Fibroblast of the aortic adventitia (primary cell): ENCODE data around the gene ZSWIM3. TPM values are rescaled to one million over a fixed set of nuclear protein-coding genes. Genes with fewer than 3 reads are reported as not detected.
"Not testable (repeated sequence)": the region's sequence is repeated elsewhere in the genome, so short reads cannot be mapped to it uniquely, and the experiment has no call there.

ENCODE experiments used
- DNase-seq: peaks from one replicate; pipeline ENCODE4 v3.0.0-alpha.2; 2010; ENCODE audit warnings: low read depth
- H3K4me3 ChIP-seq: 2 replicates; pipeline ENCODE4 v1.5.1; 2011; ENCODE audit warnings: low read depth, mild to moderate bottlenecking, control low read depth, low read length, moderate library complexity
- CTCF ChIP-seq: IDR thresholded peaks from 2 replicates; pipeline ENCODE4 v1.5.1; 2011; ENCODE audit warnings: mild to moderate bottlenecking, low read length, control low read depth, inconsistent platforms; ENCODE audit not compliant: insufficient read depth
- total RNA-seq: library from RNA; depleted of rRNA; stranded (reverse); fragments of >200 nt; gene quantifications from 2 replicates; pipeline ENCODE4 v1.2.3, GENCODE V29; 2012; ENCODE audit warnings: low replicate concordance

The ZSWIM3 gene
- total RNA-seq, 1 donor = 4.3 TPM

DNA sequence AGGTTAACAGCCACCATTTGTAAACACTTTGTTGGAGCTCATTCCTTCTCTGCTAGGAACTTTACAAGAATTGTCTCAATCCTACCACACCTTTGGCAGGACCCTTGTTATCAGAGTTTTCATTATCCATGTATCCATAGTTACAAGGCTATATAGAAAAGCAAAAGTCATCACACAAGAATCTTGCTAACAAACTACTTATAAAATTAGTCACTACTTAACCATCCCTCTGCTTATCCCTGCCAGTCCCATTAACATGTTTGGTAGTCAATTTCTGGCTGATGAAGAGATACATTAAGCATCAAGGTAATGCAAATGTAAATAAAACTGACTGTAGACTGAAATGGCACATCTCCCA lies 10.4 kb downstream of the ZSWIM3 start:
- H3K4me3 ChIP-seq = no peak overlapping the region
- no peak for TF ChIP-seq CTCF
- DNase-seq = peak; percentile 72

- DNase-seq = no peak
- no peak overlapping the region for H3K4me3 ChIP-seq
- TF ChIP-seq CTCF = no peak
These were observed 15.2 kb downstream of the ZSWIM3 start for GRCh38 chr20:45872626-45873025.

- no peak for TF ChIP-seq CTCF
- no peak for DNase-seq
- no peak overlapping the region for H3K4me3 ChIP-seq
These were observed 16.1 kb downstream of the ZSWIM3 start for GRCh38 chr20:45873409-45874103.

DNA sequence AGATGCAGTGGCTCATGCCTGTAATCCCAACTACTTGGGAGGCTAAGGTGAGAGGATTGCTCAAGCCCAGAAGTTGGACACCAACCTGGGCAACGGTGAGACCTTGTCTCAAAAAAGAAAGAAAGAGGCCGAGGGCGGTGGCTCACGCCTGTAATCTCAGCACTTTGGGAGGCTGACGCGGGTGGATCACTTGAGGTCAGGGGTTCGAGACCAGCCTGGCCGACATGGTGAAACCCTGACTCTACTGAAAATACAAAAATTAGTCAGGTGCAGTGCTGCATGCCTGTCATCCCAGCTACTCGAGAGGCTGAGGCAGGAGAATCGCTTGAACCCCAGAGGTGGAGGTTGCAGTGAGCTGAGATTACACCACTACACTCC lies 16.7 kb downstream of the ZSWIM3 start:
- not testable (repeated sequence) for DNase-seq, H3K4me3 ChIP-seq

DNA sequence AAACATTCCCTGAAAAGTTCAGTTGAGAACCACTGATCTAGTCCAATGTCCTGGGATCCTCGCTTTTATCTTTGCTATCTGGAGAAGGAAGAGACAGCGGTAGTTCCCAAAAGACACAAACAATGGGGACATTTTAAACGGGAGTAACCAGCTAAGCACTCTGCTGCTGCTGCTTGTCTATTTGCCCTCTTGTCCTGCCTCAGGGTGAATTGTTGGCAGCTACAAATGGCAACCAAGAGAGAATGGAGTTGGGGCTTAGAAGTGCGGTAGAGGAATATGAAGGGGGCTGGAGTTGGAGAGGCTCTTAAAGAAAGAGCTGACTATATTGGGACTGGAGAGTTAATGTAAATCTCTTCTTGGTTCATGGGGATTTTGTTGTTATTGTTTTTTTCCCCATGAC lies 17.2 kb downstream of the ZSWIM3 start:
- no peak for DNase-seq
- H3K4me3 ChIP-seq = no peak overlapping the region
- TF ChIP-seq CTCF = no peak

DNA sequence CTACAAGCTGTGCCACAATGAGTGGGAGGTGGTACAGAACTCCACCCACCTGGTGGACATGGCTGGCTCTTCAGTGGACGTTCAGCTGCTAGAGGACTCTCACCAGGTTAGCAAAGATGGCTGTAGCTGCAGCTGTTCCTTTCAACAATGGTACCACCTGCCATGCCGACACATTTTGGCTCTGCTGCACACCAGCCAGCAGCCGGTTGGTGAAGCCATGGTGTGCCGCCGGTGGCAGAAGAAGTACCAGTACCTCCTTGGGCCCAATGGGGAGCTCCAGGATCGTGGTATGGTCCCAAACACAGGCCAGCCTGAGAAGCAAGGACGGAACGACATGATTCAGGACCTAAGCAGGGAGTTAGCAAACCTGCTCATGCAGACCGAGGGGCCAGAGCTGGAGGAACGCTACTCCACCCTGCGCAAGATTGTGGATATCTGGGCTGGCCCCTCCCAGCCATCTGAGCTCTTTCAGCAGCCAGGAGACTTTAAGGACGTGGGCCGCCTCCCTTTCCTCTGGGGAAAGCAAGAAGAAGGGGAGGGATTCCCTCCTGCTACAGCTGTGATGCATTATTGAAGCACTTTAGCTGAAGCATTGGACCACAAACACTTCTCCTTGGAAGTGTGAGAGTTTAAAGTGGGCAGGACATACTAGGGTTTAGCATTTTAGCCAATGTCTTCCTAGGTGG lies 20.8 kb downstream of the ZSWIM3 start:
- DNase-seq = peak; percentile 86
- H3K4me3 ChIP-seq = no peak overlapping the region
- no peak for TF ChIP-seq CTCF

- peak within 1 kb of the TSS; percentile 99 for H3K4me3 ChIP-seq
- peak; percentile 100 for DNase-seq
These were observed 23.8 kb downstream of the ZSWIM3 start, which contains the start of gene ZSWIM1 for GRCh38 chr20:45880988-45881788. TSS of gene ZSWIM1 (plus strand) at chr20:45881227. CDS start at chr20:45882593, 1,366 bp downstream.

More at GRCh38 chr20:45880988-45881788, 23.8 kb downstream of the ZSWIM3 start, which contains the start of gene ZSWIM1:
- no peak for TF ChIP-seq CTCF
